GM19351 (cell line): ENCODE data around the gene MAGEA2B.
A peak's percentile ranks its signal among the peaks of the same experiment; 100 is the strongest.
"Not testable (repeated sequence)": the region's sequence is repeated elsewhere in the genome, so short reads cannot be mapped to it uniquely, and the experiment has no call there.

Experiments
- ATAC-seq: cut with Tn5 transposase; IDR thresholded peaks from one replicate; pipeline ENCODE4 v1.9.1; 2021; ENCODE audit warnings: mild to moderate bottlenecking, moderate library complexity; ENCODE audit not compliant: unreplicated experiment

MAGEA2B gene, protein sequence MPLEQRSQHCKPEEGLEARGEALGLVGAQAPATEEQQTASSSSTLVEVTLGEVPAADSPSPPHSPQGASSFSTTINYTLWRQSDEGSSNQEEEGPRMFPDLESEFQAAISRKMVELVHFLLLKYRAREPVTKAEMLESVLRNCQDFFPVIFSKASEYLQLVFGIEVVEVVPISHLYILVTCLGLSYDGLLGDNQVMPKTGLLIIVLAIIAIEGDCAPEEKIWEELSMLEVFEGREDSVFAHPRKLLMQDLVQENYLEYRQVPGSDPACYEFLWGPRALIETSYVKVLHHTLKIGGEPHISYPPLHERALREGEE

DNA sequence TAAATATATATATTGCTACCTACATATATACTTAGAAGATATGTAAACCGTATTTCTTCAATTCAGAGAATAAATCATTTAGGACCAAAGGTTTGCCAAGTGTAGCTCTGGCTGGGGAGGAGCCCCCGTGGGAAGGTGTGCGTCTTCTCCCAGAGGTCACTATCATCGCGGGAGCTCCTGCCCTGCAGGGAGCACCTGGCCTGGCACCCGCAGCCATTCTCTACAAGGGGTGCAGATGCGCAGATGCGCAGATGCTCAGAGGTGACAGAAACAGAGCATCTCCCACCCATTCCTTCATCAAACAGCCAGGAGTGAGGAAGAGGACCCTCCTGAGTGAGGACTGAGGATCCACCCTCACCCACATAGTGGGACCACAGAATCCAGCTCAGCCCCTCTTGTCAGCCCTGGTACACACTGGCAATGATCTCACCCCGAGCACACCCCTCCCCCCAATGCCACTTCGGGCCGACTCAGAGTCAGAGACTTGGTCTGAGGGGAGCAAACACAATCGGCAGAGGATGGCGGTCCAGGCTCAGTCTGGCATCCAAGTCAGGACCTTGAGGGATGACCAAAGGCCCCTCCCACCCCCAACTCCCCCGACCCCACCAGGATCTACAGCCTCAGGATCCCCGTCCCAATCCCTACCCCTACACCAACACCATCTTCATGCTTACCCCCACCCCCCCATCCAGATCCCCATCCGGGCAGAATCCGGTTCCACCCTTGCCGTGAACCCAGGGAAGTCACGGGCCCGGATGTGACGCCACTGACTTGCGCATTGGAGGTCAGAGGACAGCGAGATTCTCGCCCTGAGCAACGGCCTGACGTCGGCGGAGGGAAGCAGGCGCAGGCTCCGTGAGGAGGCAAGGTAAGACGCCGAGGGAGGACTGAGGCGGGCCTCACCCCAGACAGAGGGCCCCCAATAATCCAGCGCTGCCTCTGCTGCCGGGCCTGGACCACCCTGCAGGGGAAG, at the start of gene MAGEA2B:
Gene MAGEA2B, plus strand, starts transcription at position 814 of the 973 bp plus-strand sequence. CDS start 2,479 bp downstream, outside the sequence.
- ATAC-seq = not testable (repeated sequence)

DNA sequence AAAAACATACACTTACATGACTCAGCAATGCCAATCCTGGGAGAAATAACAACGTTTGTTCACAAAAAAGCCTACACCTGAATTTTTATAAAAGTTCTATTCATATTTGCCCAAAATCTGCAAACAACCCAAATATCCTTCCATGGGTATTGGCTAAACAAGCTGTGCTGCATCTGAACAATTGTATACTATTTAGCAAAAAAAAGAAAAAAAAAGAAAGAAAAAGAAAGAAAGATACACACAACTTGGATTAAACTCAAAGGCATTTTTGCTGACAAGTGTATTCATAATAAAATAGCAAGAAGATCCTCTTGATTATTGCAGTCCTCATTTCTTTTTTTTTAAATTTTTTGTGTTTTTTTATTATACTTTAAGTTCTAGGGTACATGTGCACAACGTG, 40.3 kb upstream of the MAGEA2B start:
- ATAC-seq = no peak

DNA sequence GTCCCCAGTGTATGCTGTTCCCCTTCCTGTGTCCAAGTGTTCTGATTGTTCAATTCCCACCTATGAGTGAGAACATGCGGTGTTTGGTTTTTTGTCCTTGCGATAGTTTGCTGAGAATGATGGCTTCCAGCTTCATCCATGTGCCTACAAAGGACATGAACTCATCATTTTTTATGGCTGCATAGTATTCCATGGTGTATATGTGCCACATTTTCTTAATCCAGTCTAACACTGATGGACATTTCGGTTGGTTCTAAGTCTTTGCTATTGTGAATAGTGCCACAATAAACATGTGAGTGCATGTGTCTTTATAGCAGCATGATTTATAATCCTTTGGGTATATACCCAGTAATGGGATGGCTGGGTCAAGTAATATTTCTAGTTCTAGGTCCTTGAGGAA, 39.8 kb upstream of the MAGEA2B start:
- not testable (repeated sequence) for ATAC-seq

DNA sequence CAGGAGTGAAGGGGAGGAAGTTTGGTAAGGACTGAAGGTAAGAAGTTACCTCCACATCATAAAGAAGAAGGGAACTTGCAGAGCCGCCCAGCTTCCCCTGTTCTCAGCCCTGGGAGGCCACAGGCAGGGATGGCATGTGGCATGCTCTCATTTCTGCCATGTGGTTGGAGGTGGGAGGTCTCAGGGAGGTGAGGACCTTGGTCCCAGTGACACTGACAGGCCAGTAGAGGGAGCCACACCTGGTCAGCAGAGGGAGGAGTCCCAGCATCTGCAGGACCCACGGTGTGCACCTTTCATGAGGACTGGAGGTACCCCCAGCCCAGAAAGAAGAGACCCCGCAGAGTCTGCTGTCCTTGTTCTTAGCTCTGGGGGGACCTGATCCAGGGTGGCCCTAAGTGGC, 33.4 kb upstream of the MAGEA2B start:
- peak; percentile 98 for ATAC-seq

DNA sequence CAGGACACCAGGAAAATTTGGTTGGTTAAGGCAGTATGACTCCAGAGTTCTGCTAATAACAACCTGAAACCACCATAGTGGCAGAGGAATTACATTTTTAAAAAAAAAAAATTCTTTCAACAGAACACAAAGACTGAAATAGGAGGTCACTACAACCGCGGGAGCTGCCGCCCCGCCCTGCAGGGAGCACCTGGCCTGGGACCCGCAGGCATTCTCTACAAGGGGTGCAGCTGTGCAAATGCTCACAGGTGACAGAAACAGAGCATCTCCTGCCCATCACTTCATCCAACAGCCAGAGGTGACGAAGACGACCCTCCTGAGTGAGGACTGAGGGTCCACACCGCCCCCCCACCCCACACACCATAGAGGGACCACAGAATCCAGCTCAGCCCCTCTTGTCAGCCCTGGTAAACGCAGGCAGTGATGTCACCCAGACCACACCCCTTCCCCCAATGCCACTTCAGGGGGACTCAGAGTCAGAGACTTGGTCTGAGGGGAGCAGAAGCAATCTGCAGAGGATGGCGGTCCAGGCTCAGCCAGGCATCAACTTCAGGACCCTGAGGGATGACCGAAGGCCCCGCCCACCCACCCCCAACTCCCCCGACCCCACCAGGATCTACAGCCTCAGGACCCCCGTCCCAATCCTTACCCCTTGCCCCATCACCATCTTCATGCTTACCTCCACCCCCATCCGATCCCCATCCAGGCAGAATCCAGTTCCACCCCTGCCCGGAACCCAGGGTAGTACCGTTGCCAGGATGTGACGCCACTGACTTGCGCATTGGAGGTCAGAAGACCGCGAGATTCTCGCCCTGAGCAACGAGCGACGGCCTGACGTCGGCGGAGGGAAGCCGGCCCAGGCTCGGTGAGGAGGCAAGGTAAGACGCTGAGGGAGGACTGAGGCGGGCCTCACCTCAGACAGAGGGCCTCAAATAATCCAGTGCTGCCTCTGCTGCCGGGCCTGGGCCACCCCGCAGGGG, 16.2 kb upstream of the MAGEA2B start, which contains the start of gene MAGEA3:
Gene MAGEA3, plus strand, starts transcription at position 843 of the 980 bp plus-strand sequence. CDS start 2,039 bp downstream, outside the sequence.
- not testable (repeated sequence) for ATAC-seq

DNA sequence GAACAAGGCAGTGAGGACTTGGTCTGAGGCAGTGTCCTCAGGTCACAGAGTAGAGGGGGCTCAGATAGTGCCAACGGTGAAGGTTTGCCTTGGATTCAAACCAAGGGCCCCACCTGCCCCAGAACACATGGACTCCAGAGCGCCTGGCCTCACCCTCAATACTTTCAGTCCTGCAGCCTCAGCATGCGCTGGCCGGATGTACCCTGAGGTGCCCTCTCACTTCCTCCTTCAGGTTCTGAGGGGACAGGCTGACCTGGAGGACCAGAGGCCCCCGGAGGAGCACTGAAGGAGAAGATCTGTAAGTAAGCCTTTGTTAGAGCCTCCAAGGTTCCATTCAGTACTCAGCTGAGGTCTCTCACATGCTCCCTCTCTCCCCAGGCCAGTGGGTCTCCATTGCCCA, 14.0 kb upstream of the MAGEA2B start:
- ATAC-seq = not testable (repeated sequence)

DNA sequence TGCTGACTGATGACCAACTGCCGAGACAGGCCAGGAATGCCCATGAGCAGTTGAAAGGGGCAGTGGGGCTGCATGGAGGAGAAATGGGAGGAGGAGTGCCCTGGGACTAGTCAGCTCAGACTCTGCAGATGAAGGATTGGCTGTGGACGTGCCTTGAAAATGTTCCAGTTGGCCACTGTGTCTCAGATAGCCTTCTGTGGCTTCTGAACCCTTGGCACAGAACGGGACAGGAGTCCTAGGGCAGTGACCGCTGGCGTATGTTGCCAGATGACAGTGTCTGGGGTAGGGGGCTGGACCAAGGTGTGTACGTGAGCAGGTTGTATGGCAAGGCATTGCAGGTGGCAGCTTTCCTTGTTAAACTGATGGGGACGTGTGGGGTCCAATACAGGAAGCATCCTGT, 7.9 kb upstream of the MAGEA2B start:
- ATAC-seq = not testable (repeated sequence)

DNA sequence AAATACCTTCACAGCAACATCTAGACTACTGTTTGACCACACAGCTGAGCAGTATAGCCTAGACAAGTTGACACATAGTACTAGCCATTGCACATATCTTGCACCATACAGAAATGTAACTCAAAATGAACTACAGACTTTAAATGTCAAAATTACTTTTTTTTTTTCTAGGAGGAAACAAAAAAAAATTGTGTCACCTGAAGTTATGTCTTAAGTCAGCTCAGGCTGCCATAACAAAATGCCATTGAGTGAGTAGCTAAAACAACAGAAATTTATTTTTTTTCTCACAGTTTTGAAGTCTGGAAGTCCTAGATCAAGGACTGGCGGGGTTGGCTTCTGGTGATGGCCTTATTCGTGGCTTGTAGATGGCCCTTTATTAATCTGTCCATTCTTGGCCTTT, 5.3 kb upstream of the MAGEA2B start, which contains the start of gene CSAG2:
Gene CSAG2, minus strand, starts transcription at position 101 of the 400 bp plus-strand sequence. CDS start 161 bp downstream, outside the sequence.
- ATAC-seq = not testable (repeated sequence)

DNA sequence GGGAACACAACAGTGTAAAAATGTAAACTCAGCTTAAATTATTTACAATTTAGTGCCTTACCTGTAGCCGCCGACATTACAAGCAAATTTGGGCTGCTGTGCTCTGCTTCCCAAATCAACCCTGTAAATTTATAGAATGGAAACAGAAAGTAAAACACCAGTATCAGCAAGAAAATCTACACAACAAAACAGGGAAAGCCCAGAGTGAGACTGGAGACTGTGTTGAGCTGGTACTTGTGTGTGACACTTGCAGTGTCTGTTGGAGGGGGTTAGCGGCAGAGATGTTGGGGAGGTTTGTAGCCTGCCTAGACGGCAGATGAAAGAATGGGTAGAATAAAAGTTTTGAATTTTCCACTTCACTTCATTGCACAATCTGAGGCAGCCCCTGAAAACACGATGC, 1.2 kb upstream of the MAGEA2B start:
- ATAC-seq = not testable (repeated sequence)

DNA sequence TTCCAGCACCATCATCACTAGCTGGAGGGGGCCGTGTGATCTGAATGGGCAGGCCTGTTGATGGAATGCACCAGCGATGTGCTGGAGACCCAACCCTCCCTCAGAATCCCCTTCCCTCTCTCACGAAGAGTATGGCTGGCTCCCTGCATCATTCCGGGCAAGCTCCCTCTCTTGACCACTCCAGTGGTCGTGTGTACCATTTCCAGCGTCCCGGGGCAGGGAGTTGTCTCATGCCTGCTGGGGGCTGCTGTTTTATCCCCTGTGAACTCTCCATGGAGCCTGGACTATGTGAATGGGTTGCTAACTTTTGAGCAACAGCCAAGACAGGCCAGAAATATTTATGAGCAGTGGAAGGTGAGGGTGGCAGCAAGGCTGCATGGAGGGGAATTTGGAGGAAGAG, 11.0 kb downstream of the MAGEA2B start:
- no peak for ATAC-seq

DNA sequence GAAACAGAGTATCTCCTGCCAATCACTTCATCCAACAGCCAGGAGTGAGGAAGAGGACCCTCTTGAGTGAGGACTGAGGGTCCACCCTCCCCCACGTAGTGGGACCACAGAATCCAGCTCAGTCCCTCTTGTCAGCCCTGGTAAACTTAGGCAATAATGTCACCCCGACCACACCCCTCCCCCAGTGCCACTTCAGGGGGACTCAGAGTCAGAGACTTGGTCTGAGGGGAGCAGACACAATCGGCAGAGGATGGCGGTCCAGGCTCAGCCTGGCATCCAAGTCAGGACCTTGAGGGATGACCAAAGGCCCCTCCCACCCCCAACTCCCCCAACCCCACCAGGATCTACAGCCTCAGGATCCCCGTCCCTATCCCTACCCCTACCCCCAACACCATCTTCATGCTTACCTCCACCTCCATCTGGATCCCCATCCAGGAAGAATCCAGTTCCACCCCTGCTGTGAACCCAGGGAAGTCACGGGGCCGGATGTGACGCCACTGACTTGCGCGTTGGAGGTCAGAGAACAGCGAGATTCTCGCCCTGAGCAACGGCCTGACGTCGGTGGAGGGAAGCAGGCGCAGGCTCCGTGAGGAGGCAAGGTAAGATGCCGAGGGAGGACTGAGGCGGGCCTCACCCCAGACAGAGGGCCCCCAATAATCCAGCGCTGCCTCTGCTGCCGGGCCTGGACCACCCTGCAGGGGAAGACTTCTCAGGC, 19.0 kb downstream of the MAGEA2B start, which contains the start of the genes CSAG1 and MAGEA12:
Gene CSAG1, minus strand, starts transcription at position 461 of the 715 bp plus-strand sequence. CDS start 1,261 bp downstream, outside the sequence.
Gene MAGEA12, plus strand, starts transcription at position 497 of the 715 bp plus-strand sequence. CDS start 2,405 bp downstream, outside the sequence.
- no peak for ATAC-seq

DNA sequence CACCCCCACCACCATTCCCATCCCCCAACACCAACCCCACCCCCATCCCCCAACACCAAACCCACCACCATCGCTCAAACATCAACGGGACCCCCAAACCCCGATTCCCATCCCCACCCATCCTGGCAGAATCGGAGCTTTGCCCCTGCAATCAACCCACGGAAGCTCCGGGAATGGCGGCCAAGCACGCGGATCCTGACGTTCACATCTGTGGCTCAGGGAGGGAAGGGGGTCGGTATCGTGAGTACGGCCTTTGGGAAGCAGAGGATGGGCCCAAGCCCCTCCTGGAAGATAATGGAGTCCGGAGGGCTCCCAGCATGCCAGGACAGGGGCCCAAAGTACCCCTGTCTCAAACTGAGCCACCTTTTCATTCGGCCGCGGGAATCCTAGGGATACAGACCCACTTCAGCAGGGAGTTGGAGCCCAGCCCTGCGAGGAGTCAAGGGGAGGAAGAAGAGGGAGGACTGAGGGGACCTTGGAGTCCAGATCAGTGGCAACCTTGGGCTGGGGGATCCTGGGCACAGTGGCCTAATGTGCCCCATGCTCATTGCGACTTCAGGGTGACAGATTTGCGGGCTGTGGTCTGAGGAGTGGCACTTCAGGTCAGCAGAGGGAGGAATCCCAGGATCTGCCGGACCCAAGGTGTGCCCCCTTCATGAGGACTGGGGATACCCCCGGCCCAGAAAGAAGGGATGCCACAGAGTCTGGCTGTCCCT, 19.9 kb downstream of the MAGEA2B start:
- ATAC-seq = not testable (repeated sequence)

DNA sequence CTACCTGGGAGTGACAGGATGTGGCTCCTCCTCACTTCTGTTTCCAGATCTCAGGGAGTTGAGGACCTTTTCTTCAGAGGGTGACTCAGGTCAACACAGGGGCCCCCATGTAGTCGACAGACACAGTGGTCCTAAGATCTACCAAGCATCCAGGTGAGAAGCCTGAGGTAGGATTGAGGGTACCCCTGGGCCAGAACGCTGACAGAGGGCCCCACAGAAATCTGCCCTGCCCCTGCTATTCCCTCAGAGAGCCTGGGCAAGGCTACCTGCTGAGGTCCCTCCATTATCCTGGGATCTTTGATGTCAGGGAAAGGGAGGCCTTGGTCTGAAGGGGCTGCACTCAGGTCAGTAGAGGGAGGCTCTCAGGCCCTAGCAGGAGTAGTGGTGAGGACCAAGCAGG, 20.7 kb downstream of the MAGEA2B start:
- ATAC-seq = no peak

DNA sequence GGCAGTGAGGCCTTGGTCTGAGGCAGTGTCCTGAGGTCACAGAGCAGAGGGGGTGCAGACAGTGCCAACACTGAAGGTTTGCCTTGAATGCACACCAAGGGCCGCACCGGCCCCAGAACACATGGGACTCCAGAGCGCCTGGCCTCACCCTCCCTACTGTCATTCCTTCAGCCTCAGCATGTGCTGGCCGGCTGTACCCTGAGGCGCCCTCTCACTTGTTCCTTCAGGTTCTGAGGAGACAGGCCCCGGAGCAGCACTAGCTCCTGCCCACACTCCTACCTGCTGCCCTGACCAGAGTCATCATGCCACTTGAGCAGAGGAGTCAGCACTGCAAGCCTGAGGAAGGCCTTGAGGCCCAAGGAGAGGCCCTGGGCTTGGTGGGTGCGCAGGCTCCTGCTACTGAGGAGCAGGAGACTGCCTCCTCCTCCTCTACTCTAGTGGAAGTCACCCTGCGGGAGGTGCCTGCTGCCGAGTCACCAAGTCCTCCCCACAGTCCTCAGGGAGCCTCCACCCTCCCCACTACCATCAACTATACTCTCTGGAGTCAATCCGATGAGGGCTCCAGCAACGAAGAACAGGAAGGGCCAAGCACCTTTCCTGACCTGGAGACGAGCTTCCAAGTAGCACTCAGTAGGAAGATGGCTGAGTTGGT, 21.6 kb downstream of the MAGEA2B start:
- no peak for ATAC-seq

DNA sequence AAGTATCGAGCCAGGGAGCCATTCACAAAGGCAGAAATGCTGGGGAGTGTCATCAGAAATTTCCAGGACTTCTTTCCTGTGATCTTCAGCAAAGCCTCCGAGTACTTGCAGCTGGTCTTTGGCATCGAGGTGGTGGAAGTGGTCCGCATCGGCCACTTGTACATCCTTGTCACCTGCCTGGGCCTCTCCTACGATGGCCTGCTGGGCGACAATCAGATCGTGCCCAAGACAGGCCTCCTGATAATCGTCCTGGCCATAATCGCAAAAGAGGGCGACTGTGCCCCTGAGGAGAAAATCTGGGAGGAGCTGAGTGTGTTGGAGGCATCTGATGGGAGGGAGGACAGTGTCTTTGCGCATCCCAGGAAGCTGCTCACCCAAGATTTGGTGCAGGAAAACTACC, 22.1 kb downstream of the MAGEA2B start:
- ATAC-seq = not testable (repeated sequence)

DNA sequence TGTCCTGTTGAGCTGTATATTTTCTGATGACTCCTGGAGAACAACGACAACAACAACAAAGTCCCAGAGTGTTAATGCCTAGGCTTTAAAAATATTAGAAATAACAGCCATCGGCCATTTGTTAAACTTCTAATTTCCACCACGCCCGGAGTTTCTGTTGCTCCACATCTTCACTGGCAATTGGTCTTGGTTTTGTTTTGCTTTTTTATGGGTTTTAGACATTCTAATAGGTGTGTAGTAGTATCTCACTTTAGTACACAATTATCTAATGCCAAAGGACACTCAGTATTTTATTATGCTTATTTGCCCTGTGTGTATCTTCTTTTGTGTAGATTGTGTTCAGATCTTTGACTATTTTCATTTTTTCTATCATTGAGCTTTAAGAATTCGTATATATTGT, 24.1 kb downstream of the MAGEA2B start:
- ATAC-seq = no peak

DNA sequence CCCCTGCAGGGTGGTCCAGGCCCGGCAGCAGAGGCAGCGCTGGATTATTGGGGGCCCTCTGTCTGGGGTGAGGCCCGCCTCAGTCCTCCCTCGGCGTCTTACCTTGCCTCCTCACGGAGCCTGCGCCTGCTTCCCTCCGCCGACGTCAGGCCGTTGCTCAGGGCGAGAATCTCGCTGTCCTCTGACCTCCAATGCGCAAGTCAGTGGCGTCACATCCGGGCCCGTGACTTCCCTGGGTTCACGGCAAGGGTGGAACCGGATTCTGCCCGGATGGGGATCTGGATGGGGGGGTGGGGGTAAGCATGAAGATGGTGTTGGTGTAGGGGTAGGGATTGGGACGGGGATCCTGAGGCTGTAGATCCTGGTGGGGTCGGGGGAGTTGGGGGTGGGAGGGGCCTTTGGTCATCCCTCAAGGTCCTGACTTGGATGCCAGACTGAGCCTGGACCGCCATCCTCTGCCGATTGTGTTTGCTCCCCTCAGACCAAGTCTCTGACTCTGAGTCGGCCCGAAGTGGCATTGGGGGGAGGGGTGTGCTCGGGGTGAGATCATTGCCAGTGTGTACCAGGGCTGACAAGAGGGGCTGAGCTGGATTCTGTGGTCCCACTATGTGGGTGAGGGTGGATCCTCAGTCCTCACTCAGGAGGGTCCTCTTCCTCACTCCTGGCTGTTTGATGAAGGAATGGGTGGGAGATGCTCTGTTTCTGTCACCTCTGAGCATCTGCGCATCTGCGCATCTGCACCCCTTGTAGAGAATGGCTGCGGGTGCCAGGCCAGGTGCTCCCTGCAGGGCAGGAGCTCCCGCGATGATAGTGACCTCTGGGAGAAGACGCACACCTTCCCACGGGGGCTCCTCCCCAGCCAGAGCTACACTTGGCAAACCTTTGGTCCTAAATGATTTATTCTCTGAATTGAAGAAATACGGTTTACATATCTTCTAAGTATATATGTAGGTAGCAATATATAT, 39.5 kb downstream of the MAGEA2B start, which contains the start of gene MAGEA2:
Gene MAGEA2, minus strand, starts transcription at position 157 of the 965 bp plus-strand sequence. CDS start 2,479 bp downstream, outside the sequence.
- not testable (repeated sequence) for ATAC-seq
